HPDE6-E6E7 (cell line): ENCODE results near the gene BMS1.
"Not testable (repeated sequence)": the region's sequence is repeated elsewhere in the genome, so short reads cannot be mapped to it uniquely, and the experiment has no call there.

Experiments
- DNase-seq: peaks from one replicate; pipeline ENCODE4 v3.0.0; 2011; ENCODE audit warnings: missing footprints; ENCODE audit errors: extremely low spot score

Gene BMS1

GRCh38 chr10:42866115-42866995 is 83.8 kb downstream of the BMS1 start:
- DNase-seq, result peak; percentile 58

- no peak for DNase-seq
Observed at GRCh38 chr10:42867571-42867970, 85.0 kb downstream of the BMS1 start.

- no peak for DNase-seq
Observed at GRCh38 chr10:42868530-42868929, 85.9 kb downstream of the BMS1 start.

- no peak for DNase-seq
Observed at GRCh38 chr10:42869977-42870350, 87.4 kb downstream of the BMS1 start.

- not testable (repeated sequence) for DNase-seq
Observed at GRCh38 chr10:42871138-42871641, 88.6 kb downstream of the BMS1 start.

GRCh38 chr10:42871823-42872222 is 89.2 kb downstream of the BMS1 start:
- DNase-seq, result no peak

GRCh38 chr10:42872865-42873435 is 90.4 kb downstream of the BMS1 start:
- no peak for DNase-seq

- DNase-seq, result no peak
Observed at GRCh38 chr10:42874713-42875387, 92.3 kb downstream of the BMS1 start.

GRCh38 chr10:42875388-42875755 is 92.8 kb downstream of the BMS1 start:
- DNase-seq, result no peak

- DNase-seq, result no peak
Observed at GRCh38 chr10:42875798-42876341, 93.3 kb downstream of the BMS1 start.

- no peak for DNase-seq
Observed at GRCh38 chr10:42876476-42876875, 93.9 kb downstream of the BMS1 start.

GRCh38 chr10:42876945-42877344 is 94.3 kb downstream of the BMS1 start:
- no peak for DNase-seq

GRCh38 chr10:42877496-42878030 is 95.0 kb downstream of the BMS1 start:
- DNase-seq, result no peak

GRCh38 chr10:42878134-42878820 is 95.7 kb downstream of the BMS1 start:
- no peak for DNase-seq

GRCh38 chr10:42878821-42879195 is 96.2 kb downstream of the BMS1 start:
- DNase-seq, result no peak

- no peak for DNase-seq
Observed at GRCh38 chr10:42879380-42880254, 97.0 kb downstream of the BMS1 start.

- DNase-seq, result no peak
Observed at GRCh38 chr10:42880255-42880620, 97.6 kb downstream of the BMS1 start.

- DNase-seq, result no peak
Observed at GRCh38 chr10:42882597-42882996, 100.0 kb downstream of the BMS1 start.
